ENCODE results near the gene LRRC32.

DNA sequence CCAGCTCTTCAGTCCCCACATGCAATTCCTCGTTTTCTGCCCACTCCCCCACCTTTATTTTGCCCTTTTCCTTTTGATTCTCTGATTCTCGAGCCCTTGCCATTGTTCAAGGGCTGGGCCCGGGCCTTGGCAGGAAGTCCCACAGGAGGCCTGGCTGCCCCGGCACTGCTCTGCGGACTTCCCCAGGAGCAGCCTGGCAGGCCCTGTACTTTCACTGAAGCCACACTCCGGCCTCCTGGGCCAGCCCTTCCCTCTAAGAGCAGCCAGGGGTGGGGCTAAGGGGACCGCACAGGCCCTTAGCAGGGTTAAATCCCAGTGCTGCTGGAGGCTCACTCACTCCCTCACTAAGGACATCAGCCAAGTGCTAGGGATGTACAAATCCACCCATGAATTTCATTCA is 4.1 kb downstream of the LRRC32 start:
- no peak for TF ChIP-seq POLR2A (IDR thresholded peaks at IDR 0.05)
- TF ChIP-seq, protein P1, sequence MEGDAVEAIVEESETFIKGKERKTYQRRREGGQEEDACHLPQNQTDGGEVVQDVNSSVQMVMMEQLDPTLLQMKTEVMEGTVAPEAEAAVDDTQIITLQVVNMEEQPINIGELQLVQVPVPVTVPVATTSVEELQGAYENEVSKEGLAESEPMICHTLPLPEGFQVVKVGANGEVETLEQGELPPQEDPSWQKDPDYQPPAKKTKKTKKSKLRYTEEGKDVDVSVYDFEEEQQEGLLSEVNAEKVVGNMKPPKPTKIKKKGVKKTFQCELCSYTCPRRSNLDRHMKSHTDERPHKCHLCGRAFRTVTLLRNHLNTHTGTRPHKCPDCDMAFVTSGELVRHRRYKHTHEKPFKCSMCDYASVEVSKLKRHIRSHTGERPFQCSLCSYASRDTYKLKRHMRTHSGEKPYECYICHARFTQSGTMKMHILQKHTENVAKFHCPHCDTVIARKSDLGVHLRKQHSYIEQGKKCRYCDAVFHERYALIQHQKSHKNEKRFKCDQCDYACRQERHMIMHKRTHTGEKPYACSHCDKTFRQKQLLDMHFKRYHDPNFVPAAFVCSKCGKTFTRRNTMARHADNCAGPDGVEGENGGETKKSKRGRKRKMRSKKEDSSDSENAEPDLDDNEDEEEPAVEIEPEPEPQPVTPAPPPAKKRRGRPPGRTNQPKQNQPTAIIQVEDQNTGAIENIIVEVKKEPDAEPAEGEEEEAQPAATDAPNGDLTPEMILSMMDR (IDR thresholded peaks at IDR 0.05) = no peak

Data from vagina (tissue), 2 donors.